Activated CD8-positive, alpha-beta memory T cell treated with anti-CD3 and anti-CD28 coated beads, Interleukin-2, amount 50 U/mL, for 48 hours (primary cell): ENCODE data around the gene EPB41L4A.

Experiments used
- DNase-seq: peaks from one replicate; pipeline ENCODE4 v3.0.0-alpha.2; 2020

EPB41L4A gene

GRCh38 chr5:112202694-112203093 is 216.4 kb downstream of the EPB41L4A start:
- DNase-seq = no peak

- no peak for DNase-seq
Measured at GRCh38 chr5:112201141-112201540, 217.9 kb downstream of the EPB41L4A start.

- DNase-seq = no peak
Measured at GRCh38 chr5:112200131-112200530, 218.9 kb downstream of the EPB41L4A start.

GRCh38 chr5:112196584-112196983 is 222.5 kb downstream of the EPB41L4A start:
- no peak for DNase-seq

- DNase-seq = no peak
Measured at GRCh38 chr5:112195924-112196323, 223.2 kb downstream of the EPB41L4A start.

GRCh38 chr5:112192866-112193265 is 226.2 kb downstream of the EPB41L4A start:
- DNase-seq = no peak

GRCh38 chr5:112192072-112192471 is 227.0 kb downstream of the EPB41L4A start:
- DNase-seq = no peak

- DNase-seq = no peak
Measured at GRCh38 chr5:112189391-112189790, 229.7 kb downstream of the EPB41L4A start.

- DNase-seq = no peak
Measured at GRCh38 chr5:112186401-112186990, 232.6 kb downstream of the EPB41L4A start.

- no peak for DNase-seq
Measured at GRCh38 chr5:112183874-112184273, 235.2 kb downstream of the EPB41L4A start.

- DNase-seq = no peak
Measured at GRCh38 chr5:112183103-112183711, 235.9 kb downstream of the EPB41L4A start.

GRCh38 chr5:112179290-112179689 is 239.8 kb downstream of the EPB41L4A start:
- DNase-seq = no peak

- no peak for DNase-seq
Measured at GRCh38 chr5:112174959-112175594, 244.0 kb downstream of the EPB41L4A start.

- DNase-seq = no peak
Measured at GRCh38 chr5:112165897-112166737, 253.0 kb downstream of the EPB41L4A start.

GRCh38 chr5:112165399-112165798 is 253.7 kb downstream of the EPB41L4A start:
- no peak for DNase-seq

GRCh38 chr5:112163435-112163834 is 255.6 kb downstream of the EPB41L4A start:
- DNase-seq = no peak

- no peak for DNase-seq
Measured at GRCh38 chr5:112161392-112161748, 257.7 kb downstream of the EPB41L4A start.

- peak; percentile 97 for DNase-seq
Measured at GRCh38 chr5:112160652-112161391, 258.3 kb downstream of the EPB41L4A start.

GRCh38 chr5:112159435-112159834 is 259.6 kb downstream of the EPB41L4A start:
- no peak for DNase-seq

- no peak for DNase-seq
Measured at GRCh38 chr5:112156211-112156610, 262.9 kb downstream of the EPB41L4A start.

GRCh38 chr5:112154940-112155686 is 264.0 kb downstream of the EPB41L4A start:
- DNase-seq = no peak

- no peak for DNase-seq
Measured at GRCh38 chr5:112149727-112150126, 269.4 kb downstream of the EPB41L4A start.
